Dendritic cell treated with granulocyte-macrophage colony-stimulating factor and Interleukin-4, amounts not matched to agents 40 ng/mL and 50 ng/mL, for 4 days (primary cell): ENCODE data around the gene CELSR1.

Source experiments
- H3K27ac Mint-ChIP-seq: one replicate; pipeline ENCODE4 v1.8.0; 2022; ENCODE audit warnings: mild to moderate bottlenecking, mixed read lengths
- H3K27me3 Mint-ChIP-seq: one replicate; pipeline ENCODE4 v1.8.0; 2022; ENCODE audit warnings: mild to moderate bottlenecking, mixed read lengths
- H3K36me3 Mint-ChIP-seq: one replicate; pipeline ENCODE4 v1.8.0; 2022; ENCODE audit warnings: low read depth, mixed read lengths
- H3K4me1 Mint-ChIP-seq: one replicate; pipeline ENCODE4 v1.8.0; 2022; ENCODE audit warnings: low read depth, mixed read lengths
- H3K4me3 Mint-ChIP-seq: one replicate; pipeline ENCODE4 v1.8.0; 2022; ENCODE audit warnings: mild to moderate bottlenecking, moderate library complexity, mixed read lengths
- H3K9me3 Mint-ChIP-seq: one replicate; pipeline ENCODE4 v1.8.0; 2022; ENCODE audit warnings: mixed read lengths
- intact Hi-C: fragments of 100-400 bp; cut with micrococcal nuclease; formaldehyde crosslinking; loops from one replicate; pipeline ENCODE4 v1.15.0; 2022

Gene CELSR1

DNA sequence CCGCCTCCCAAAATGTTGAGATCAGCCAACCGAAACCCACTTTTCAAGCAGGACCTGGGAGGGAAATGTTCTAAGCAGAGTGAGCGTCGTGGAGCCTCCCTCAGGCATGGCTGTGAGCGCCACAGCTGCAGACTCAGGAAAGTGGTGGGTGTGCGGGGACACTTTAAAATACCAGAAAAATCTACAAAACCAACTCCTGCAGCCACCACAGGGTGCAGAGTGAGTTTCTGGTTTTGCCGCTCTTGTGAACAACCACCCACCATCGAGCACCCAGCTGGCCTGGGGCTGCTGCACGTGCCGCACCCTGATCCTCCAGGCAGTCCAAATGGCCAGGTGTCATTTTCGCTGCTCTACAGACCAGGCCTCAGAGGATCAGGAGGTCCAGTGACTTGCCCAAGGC is 46.9 kb downstream of the CELSR1 start:
- no peaks in the 10 kb centered on the region for H3K4me1 Mint-ChIP-seq
- intact Hi-C loops = no loop called here
- H3K9me3 Mint-ChIP-seq = no peaks in the 10 kb centered on the region
- H3K27me3 Mint-ChIP-seq = peaks cover 5% of the 10 kb centered on the region
- H3K36me3 Mint-ChIP-seq = no peaks in the 10 kb centered on the region
- H3K27ac Mint-ChIP-seq = no peak overlapping the region
- no peak overlapping the region for H3K4me3 Mint-ChIP-seq

- peaks cover 12% of the 10 kb centered on the region for H3K27me3 Mint-ChIP-seq
- no peaks in the 10 kb centered on the region for H3K36me3 Mint-ChIP-seq
- H3K9me3 Mint-ChIP-seq = no peaks in the 10 kb centered on the region
- H3K4me3 Mint-ChIP-seq = no peak overlapping the region
- intact Hi-C loops = no loop called here
- peaks cover 2% of the 10 kb centered on the region for H3K4me1 Mint-ChIP-seq
- no peak overlapping the region for H3K27ac Mint-ChIP-seq
Measured at GRCh38 chr22:46486996-46487717, 50.3 kb downstream of the CELSR1 start.

DNA sequence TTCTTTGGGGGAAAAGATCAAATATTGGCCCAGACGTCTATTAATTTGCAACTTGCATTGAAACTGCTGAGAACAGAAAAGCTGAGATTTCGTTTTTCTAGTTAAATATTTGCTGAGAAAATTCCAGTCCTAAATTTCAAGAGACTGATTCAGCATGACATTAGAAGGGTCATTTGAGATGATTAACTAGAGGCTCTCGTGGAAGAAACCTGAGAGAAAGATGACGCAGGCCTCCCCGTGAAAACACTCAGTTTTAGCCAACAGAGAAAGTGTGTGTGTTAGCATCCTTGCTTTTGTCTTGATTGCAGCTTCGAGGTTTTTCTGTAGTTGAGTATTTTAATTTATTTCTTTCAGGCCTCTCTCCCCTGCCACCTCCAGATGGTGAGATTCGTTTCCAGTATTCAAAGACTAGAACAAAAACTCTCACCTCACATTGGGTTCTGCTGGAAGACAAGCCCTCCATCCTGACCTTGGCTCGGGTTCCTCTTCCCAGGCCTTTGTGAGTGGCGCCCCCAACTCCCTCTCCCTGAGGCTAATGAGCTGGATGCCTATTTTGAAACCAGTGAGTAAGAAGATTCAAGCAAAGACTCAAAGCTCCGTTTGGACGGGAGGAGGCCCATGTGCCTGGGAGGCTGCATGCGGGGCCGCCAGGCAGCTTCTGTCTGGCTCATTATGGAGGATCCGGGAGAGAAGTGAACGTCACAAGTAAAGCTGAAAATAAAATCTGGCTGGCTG is 52.4 kb downstream of the CELSR1 start:
- Mint-ChIP-seq H3K36me3 (no peaks in the 10 kb centered on the region), H3K4me1 (peaks cover 5% of the 10 kb centered on the region), H3K4me3 (no peak overlapping the region), H3K27me3 (peaks cover 20% of the 10 kb centered on the region), H3K9me3 (no peaks in the 10 kb centered on the region), H3K27ac (no peak overlapping the region)
- intact Hi-C loops = no loop called here

DNA sequence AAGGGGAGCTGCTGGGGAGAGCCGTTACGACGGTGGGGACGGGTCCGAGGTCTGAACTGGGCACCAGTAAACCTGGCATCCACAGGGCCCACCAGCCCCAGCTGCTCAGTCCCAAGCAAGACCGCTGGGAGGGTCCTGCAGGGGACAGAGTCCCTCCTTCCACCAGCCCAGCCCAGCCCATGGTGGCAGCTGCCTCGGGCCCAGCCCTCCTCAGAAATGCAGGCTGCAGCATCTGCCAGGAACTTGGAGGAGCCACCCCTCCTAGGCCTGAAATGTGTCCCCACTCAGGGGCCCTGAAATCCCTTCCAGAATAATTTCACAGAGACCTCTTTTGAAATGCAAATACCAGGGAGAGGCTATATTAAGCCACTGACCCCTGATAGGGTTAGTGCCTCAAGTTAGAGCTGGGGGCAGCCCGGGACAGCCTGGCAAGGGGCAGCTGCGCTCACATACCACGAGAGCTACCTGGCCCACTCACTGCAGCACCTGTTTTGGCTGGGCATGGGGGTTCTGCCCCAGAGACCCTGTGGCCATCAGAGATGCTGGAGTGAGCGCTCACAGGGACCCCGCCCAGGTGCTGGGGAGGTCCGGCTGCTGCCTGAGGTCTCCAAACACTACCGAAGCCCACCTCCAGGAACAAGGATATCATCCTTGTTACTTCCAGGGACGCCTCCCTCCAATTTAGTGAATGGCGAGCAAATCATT is 53.1 kb downstream of the CELSR1 start:
- intact Hi-C loops = no loop called here
- H3K4me3 Mint-ChIP-seq = no peak overlapping the region
- no peaks in the 10 kb centered on the region for H3K36me3 Mint-ChIP-seq
- no peak overlapping the region for H3K27ac Mint-ChIP-seq
- H3K9me3 Mint-ChIP-seq = no peaks in the 10 kb centered on the region
- H3K27me3 Mint-ChIP-seq = peaks cover 23% of the 10 kb centered on the region
- H3K4me1 Mint-ChIP-seq = peaks cover 5% of the 10 kb centered on the region

- H3K4me1 Mint-ChIP-seq = peaks cover 5% of the 10 kb centered on the region
- peaks cover 27% of the 10 kb centered on the region for H3K27me3 Mint-ChIP-seq
- no peak overlapping the region for H3K4me3 Mint-ChIP-seq
- H3K9me3 Mint-ChIP-seq = no peaks in the 10 kb centered on the region
- intact Hi-C loops = no loop called here
- H3K27ac Mint-ChIP-seq = no peak overlapping the region
- H3K36me3 Mint-ChIP-seq = no peaks in the 10 kb centered on the region
Measured at GRCh38 chr22:46483353-46483752, 54.1 kb downstream of the CELSR1 start.

DNA sequence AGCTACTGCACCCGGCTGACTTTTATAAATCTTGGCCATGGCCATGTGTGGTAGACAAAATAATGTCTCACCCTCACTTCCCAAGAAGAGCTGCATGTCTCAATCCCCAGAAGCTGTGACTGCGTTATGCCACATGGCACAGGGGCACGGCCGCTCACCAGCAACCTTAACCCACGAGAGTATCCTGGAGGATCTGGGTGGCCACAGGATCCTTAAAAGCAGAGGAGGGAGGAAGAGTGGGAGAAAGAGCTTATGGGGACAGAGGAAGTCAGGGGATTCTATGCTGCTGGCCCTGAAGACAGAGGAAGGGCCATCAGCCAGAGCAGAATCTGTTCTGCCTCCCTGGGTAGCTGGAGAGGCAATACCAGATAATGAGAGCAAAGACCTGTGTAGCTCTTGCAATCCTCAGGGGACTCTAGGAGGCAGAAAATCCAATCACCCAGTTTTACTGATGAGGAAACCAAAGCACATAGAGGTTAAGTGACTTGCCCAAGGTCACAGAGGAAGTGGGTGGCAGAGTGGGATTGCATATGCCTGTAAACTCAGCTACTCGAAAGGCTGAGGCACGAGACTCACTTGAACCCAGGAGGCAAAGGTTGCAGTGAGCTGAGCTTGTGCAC is 55.3 kb downstream of the CELSR1 start:
- H3K36me3 Mint-ChIP-seq = no peaks in the 10 kb centered on the region
- intact Hi-C loops = no loop called here
- no peak overlapping the region for H3K4me3 Mint-ChIP-seq
- peaks cover 5% of the 10 kb centered on the region for H3K4me1 Mint-ChIP-seq
- H3K27me3 Mint-ChIP-seq = peaks cover 34% of the 10 kb centered on the region
- no peak overlapping the region for H3K27ac Mint-ChIP-seq
- no peaks in the 10 kb centered on the region for H3K9me3 Mint-ChIP-seq

GRCh38 chr22:46481386-46481785 is 56.0 kb downstream of the CELSR1 start:
- H3K4me1 Mint-ChIP-seq = peaks cover 11% of the 10 kb centered on the region
- H3K27ac Mint-ChIP-seq = no peak overlapping the region
- intact Hi-C loops = no loop called here
- no peaks in the 10 kb centered on the region for H3K9me3 Mint-ChIP-seq
- H3K27me3 Mint-ChIP-seq = peaks cover 39% of the 10 kb centered on the region
- no peaks in the 10 kb centered on the region for H3K36me3 Mint-ChIP-seq
- no peak overlapping the region for H3K4me3 Mint-ChIP-seq

DNA sequence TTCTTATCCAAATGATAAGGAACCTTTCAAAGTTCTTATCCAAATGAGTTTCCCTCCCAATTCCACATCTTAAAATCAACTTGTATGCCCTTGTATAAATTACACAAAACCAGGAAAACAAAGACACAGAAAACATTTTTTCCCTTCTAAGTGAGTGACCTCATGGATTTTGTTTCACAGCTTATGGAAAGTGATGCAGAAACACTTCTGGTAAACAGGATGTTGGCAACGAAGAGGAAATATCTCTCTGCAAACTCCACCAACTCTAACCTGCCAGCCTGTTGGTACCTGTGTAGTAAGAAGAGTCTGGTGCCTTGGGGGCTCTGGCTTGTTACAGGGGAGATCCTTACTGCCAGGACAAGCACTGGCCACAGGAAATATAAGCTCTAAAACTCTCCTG is 57.0 kb downstream of the CELSR1 start:
- Mint-ChIP-seq H3K27ac (no peak overlapping the region), H3K4me3 (no peak overlapping the region), H3K27me3 (peaks cover 39% of the 10 kb centered on the region), H3K4me1 (peaks cover 21% of the 10 kb centered on the region), H3K9me3 (peaks cover 3% of the 10 kb centered on the region), H3K36me3 (no peaks in the 10 kb centered on the region)
- intact Hi-C loops = no loop called here

- Mint-ChIP-seq H3K27ac (no peak overlapping the region), H3K36me3 (no peaks in the 10 kb centered on the region), H3K4me3 (no peak overlapping the region), H3K4me1 (peaks cover 23% of the 10 kb centered on the region), H3K27me3 (peaks cover 41% of the 10 kb centered on the region), H3K9me3 (peaks cover 9% of the 10 kb centered on the region)
- intact Hi-C loops = no loop called here
Measured at GRCh38 chr22:46479046-46479445, 58.4 kb downstream of the CELSR1 start.

DNA sequence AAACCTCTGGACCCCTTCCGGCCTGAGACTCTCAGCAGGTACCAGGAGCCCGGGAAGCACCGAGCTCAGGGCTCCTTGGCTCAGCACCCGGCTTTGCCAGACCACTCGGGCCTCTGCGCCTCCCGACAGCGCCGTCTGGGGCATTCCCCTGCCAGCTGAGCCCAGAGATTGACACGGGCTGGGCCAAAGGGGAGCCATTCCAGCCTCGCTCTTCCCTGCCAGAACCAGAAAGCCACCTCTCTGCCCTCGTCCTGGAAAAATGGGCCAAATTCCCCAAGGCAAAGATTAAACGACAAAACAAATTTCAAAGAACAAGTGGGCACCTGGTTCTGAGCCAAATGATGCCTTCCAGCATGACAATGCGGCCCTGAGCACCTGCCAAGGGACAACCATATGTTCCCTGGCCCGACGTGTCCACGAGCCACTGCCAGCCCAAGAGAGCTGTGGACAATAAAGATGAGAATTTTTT is 59.3 kb downstream of the CELSR1 start:
- H3K27ac Mint-ChIP-seq = no peak overlapping the region
- H3K36me3 Mint-ChIP-seq = no peaks in the 10 kb centered on the region
- peaks cover 9% of the 10 kb centered on the region for H3K9me3 Mint-ChIP-seq
- peaks cover 39% of the 10 kb centered on the region for H3K27me3 Mint-ChIP-seq
- intact Hi-C loops = no loop called here
- peaks cover 23% of the 10 kb centered on the region for H3K4me1 Mint-ChIP-seq
- H3K4me3 Mint-ChIP-seq = no peak overlapping the region

GRCh38 chr22:46476547-46476941 is 60.9 kb downstream of the CELSR1 start:
- Mint-ChIP-seq H3K9me3 (peaks cover 9% of the 10 kb centered on the region), H3K27ac (peak overlapping the region; percentile 50), H3K4me1 (peaks cover 18% of the 10 kb centered on the region), H3K4me3 (no peak overlapping the region), H3K36me3 (no peaks in the 10 kb centered on the region), H3K27me3 (peaks cover 36% of the 10 kb centered on the region)
- intact Hi-C loops = no loop called here

- no peak overlapping the region for H3K27ac Mint-ChIP-seq
- H3K9me3 Mint-ChIP-seq = peaks cover 9% of the 10 kb centered on the region
- H3K27me3 Mint-ChIP-seq = peaks cover 25% of the 10 kb centered on the region
- H3K4me1 Mint-ChIP-seq = peaks cover 18% of the 10 kb centered on the region
- intact Hi-C loops = no loop called here
- H3K4me3 Mint-ChIP-seq = no peak overlapping the region
- H3K36me3 Mint-ChIP-seq = no peaks in the 10 kb centered on the region
Measured at GRCh38 chr22:46473896-46474557, 63.4 kb downstream of the CELSR1 start.

- peaks cover 18% of the 10 kb centered on the region for H3K4me1 Mint-ChIP-seq
- intact Hi-C loops = no loop called here
- no peaks in the 10 kb centered on the region for H3K36me3 Mint-ChIP-seq
- peaks cover 9% of the 10 kb centered on the region for H3K9me3 Mint-ChIP-seq
- no peak overlapping the region for H3K4me3 Mint-ChIP-seq
- H3K27me3 Mint-ChIP-seq = peaks cover 21% of the 10 kb centered on the region
- no peak overlapping the region for H3K27ac Mint-ChIP-seq
Measured at GRCh38 chr22:46473021-46473779, 64.2 kb downstream of the CELSR1 start.
